ENCODE measurements around the gene TNFAIP2.

TNFAIP2 gene

GRCh38 chr14:103123634-103124500 is 606 bp downstream of the TNFAIP2 start:
- no peak for DNase-seq

DNA sequence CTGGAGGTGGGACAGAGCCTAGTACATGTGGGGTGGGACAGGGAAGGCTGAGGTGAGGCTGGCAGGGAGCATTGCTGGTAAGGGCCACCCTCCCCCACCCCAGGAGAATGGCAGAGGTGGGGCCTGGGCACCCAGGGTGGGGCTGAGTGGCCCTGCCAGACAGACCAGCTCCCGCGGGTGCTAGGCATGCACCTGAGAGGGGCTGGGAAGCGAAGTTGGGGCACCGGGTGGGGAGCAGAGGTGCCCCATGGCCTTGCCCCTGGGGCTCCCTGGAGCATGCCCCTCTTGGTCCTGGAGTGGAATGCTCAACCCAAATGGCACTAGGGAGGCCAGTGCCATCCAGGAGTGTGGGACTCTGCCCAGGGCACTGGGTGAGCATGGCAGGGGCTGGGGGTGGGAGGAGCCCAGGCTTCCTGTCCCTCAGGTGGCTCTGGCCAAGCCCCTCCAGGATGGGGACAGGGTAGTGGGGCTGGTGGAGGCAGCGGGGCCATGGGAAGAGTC is 1.3 kb downstream of the TNFAIP2 start:
- DNase-seq: no peak

GRCh38 chr14:103125098-103126070 is 2.1 kb downstream of the TNFAIP2 start:
- no peak for DNase-seq

DNA sequence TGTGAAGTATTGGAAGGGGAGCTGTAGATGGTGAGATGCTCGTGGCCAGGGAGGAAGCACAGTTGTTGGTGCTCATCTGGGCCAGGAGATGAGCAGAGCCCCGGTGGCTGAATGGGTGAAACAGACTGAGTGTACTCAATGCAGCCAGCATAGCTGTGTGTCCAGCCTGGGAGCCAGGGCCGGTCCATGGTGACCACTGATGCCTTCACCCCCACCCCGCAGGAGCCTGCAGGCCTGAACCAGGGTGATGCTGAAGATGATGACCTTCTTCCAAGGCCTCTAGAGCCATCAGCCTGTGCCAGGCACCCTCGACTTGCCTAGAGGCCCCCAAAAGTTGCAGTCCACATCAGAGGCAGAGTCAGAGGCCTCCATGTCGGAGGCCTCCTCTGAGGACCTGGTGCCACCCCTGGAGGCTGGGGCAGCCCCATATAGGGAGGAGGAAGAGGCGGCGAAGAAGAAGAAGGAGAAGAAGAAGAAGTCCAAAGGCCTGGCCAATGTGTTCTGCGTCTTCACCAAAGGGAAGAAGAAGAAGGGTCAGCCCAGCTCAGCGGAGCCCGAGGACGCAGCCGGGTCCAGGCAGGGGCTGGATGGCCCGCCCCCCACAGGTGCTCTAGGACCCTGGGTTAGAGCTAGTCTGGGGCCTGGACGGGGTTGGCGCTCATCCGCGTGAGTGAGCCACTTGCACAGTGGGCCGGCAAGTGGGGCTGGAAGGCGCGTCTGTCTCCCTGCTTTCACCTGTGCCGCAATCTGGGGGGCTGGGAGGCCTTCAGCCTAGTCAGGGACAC is 3.0 kb downstream of the TNFAIP2 start:
- no peak for DNase-seq

DNA sequence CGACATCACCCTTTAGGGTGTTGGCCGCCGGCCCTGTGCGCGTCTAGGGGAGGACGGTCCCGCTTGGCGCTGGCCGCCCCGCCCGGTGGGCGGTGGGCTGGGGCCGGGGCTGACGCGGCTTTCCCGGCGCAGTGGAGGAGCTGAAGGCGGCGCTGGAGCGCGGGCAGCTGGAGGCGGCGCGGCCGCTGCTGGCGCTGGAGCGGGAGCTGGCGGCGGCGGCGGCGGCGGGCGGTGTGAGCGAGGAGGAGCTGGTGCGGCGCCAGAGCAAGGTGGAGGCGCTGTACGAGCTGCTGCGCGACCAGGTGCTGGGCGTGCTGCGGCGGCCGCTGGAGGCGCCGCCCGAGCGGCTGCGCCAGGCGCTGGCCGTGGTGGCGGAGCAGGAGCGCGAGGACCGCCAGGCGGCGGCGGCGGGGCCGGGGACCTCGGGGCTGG is 3.6 kb downstream of the TNFAIP2 start:
- no peak for DNase-seq

DNA sequence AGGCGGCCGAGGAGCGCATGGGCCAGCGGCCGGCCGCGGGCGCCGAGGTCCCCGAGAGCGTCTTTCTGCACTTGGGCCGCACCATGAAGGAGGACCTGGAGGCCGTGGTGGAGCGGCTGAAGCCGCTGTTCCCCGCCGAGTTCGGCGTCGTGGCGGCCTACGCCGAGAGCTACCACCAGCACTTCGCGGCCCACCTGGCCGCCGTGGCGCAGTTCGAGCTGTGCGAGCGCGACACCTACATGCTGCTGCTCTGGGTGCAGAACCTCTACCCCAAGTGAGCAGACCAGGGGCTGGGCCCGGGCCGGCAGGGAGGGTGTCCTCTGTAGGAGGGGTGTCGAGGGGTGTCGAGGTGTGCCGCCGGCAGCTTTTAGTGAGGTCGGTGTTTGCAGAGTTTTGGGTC is 4.1 kb downstream of the TNFAIP2 start:
- no peak for DNase-seq

- no peak for DNase-seq
Observed at GRCh38 chr14:103127861-103128598, 4.8 kb downstream of the TNFAIP2 start.

GRCh38 chr14:103128631-103129300 is 5.5 kb downstream of the TNFAIP2 start:
- DNase-seq: no peak

DNA sequence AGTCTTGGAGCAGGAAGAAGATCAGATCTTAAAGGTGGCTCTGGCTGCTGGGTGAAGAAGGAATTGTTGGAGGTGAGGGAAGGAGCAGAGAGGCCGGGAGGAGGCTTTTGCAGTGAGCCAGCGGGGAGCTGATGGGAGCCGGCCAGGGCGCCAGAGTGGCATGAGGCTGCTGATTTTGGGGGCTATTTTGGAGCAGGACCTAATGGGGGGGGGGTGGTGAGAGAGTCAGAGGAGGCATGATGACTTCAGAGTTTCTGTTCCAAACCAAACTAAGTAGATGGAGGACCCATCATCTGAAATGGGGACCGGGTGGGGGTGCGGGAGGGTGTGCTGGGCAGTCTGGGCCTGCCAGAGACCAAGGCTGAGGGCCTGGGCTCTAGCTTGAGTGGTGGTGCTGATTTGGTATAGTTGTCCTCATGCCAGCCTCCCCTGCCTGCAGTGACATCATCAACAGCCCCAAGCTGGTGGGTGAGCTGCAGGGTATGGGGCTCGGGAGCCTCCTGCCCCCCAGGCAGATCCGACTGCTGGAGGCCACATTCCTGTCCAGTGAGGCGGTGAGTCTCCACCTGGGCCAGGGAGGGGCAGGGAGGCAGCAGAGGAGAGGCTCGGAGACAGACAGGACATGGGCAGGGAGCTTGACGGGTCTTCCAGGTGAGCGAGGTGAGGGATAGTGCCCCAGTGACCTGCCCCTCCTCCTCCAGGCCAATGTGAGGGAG is 6.2 kb downstream of the TNFAIP2 start:
- no peak for DNase-seq

DNA sequence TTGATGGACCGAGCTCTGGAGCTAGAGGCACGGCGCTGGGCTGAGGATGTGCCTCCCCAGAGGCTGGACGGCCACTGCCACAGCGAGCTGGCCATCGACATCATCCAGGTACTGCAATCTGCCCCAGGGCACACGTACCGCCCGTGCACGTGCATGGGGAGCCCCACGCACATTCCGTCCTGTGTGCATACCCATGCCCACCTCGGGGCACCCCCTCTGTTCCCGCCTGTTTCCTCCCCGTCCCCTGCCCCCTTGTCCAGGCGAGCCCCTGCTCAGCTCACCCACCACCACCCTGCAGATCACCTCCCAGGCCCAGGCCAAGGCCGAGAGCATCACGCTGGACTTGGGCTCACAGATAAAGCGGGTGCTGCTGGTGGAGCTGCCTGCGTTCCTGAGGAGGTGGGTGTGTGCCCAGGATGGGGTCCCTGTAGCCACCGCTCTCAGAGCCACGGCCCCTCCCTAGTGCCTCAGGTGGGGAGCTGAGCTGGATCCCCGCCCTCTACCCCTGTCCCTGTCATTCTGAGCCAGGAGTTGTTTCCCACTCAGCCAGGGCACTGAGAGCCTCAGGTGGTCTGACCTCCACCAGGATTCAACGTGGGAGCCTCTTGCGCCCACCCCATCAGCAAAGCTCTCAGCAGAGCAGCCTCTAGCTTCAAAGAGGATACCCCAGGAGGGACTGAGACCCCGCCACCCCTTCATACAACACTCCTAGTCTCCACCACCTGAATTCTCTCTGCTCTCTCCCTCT is 6.9 kb downstream of the TNFAIP2 start:
- DNase-seq: no peak

- DNase-seq: no peak
Observed at GRCh38 chr14:103130965-103131364, 7.7 kb downstream of the TNFAIP2 start.

DNA sequence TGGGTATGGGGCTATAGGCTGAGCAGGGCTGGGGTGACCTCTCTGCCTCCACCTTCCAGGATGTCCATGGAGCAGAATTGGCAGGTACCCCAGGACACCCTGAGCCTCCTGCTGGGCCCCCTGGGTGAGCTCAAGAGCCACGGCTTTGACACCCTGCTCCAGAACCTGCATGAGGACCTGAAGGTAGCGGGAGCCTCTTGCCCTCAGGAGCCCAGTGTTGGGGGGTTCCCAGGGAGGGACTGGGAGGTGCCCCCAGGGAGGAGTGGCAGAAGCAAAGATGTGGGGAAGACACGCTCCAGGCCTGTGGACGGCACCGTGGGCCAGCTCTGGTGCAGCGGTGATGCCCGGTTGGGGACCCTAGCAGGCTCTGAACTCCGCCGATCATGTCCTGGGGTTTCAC is 8.3 kb downstream of the TNFAIP2 start:
- no peak for DNase-seq

- DNase-seq: no peak
Observed at GRCh38 chr14:103132381-103133209, 9.3 kb downstream of the TNFAIP2 start.

DNA sequence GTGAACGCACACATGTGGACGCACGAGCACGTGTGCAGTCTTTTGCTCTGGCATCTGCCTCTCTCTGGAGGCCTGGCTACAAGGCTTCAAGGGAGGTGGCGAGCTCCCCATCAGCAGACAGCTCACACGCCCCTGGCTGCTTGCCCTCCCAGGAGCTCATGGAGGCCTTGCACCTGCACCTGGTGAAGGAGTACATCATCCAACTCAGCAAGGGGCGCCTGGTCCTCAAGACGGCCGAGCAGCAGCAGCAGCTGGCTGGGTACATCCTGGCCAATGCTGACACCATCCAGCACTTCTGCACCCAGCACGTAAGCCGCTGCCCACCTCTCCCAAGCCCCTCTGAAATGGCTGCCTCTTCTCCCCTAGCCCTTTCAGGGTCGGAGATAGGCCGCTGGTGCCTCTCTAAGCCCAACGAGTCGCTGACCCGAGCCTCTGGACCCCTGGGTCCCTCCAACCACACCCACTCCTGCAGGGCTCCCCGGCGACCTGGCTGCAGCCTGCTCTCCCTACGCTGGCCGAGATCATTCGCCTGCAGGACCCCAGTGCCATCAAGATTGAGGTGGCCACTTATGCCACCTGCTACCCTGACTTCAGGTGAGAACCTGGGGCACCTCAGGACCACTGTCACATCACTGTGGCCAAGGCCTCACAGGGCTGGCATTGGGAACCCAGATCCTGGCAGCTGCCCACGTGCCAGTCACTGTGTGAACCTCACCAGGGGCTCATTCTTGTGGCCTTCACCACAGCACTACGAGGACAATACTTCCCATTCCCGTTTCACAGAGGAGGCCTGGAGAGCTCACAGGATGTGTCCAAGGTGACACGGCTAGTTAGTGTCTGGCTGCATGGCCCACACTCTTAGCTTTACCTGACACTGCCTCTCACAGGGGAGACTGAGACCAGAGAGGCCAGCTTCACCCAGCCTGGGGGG is 10.2 kb downstream of the TNFAIP2 start:
- DNase-seq: no peak

GRCh38 chr14:103134405-103134804 is 11.1 kb downstream of the TNFAIP2 start:
- DNase-seq: no peak

DNA sequence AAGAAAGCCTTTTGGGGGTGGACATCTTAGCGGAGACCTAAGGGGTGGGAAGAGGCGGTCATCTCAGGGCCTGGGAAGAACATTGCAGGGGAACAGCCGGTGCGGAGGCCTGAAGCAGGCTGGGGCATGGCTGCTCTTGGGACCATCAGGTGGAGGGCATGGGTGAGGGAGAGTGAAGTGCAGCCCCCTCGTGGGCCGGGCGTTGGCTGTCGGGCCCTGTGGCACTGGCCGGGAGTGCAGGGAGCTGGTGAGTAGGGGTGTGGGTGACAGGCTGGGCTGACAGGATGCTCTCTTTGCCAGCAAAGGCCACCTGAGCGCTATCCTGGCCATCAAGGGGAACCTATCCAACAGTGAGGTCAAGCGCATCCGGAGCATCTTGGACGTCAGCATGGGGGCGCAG is 11.7 kb downstream of the TNFAIP2 start:
- DNase-seq: no peak

- no peak for DNase-seq
Observed at GRCh38 chr14:103135333-103136260, 12.3 kb downstream of the TNFAIP2 start.

Measured in DMS153 (cell line).